ENCODE results near the gene PRSS22.

The PRSS22 gene

DNA sequence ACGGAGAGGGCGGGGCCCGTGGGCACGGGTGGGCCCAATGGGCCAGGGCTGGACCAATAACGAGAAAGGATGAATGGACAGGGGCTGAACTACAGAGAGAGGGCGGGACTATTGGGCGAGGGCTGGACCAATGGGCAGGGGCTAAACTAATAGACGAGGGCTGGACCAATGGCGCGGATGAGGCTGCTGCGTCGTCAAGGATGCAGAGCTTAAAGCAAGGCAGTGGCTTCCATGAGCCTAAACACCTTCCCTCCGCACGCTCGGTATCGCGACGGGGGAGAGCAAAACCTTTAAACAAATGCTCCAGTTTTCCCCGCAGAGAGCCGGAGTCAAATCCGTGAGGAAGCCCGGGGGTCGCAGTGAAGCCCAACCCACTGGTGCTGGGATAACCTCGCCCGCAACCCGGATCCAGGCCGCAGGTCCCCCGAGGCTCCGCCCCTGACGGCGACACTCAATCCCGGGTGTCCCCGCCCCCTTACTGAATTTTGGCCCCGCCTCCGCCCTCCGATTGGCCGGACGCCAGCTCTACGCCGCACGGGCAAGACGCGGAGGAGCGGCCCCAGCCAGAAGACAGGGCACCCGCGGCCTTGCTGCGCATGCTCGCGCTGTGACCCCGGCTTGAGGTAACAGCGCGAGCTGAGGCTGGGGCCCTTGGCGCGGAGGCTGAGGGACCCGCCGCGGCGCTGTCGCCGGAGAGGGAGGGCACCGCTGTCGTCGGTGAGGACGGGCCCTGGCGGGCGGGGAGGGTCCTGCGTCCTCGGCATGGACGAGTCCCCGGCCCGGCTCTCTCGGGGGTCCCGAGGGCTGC lies 24.9 kb upstream of the PRSS22 start, which contains the start of gene FLYWCH2:
FLYWCH2 (plus strand) TSS at position 566 of the 808 bp plus-strand sequence. CDS start 13,235 bp downstream, outside the sequence.
- intact Hi-C loops (cut with DNase I): loop anchor here (2.0 to 5.0 kb wide), 2 partner anchors 22 to 106 kb away; partner anchors contain the start of gene ELOB
- DNase-seq: peak; percentile 98 to 100 (median 99)

DNA sequence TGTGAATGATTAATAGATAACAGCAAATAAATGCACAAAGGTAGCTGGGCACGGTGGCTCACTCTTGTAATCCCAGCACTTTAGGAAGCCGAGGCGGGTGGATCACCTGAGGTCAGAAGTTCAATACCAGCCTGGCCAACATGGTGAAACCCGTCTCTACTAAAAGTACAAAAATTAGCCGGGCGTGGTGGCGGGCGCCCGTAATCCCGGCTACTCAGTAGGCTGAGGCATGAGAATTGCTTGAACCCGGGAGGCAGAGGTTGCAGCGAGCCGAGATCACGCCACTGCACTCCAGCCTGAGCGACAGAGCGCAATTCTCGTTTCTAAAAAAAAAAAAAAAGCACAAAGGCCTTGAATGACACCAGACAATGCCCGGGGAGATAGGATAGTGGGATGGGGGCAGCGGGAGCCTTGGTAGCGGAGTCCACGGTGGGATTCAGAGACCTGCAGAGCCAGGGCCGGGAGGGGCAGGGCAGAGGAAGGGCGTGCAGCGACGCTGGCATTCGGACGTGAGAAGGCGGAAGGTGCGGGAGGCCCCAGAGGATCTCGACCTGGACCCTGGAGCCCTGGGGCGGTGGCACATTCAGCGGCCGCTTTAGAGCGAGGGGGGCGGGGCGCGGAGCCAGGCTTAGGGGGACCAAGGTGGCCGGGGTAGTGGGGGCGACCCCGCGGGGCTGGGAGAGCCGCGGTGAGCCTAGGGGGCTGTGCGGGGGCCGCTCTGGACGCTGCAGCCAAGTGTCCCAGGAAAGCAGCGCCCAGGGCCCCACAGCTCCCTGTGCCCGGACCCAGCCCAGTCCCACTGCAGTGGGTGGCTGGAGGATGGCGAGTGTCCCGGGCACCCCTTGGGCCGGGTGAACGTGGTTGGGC lies 24.0 kb upstream of the PRSS22 start:
- intact Hi-C loops (cut with DNase I): loop anchor here (2.0 to 5.0 kb wide), 2 partner anchors 23 to 105 kb away; partner anchors contain the start of gene ELOB
- peak in 7 of 10 donors; percentile 15 to 88 (median 23) for DNase-seq

DNA sequence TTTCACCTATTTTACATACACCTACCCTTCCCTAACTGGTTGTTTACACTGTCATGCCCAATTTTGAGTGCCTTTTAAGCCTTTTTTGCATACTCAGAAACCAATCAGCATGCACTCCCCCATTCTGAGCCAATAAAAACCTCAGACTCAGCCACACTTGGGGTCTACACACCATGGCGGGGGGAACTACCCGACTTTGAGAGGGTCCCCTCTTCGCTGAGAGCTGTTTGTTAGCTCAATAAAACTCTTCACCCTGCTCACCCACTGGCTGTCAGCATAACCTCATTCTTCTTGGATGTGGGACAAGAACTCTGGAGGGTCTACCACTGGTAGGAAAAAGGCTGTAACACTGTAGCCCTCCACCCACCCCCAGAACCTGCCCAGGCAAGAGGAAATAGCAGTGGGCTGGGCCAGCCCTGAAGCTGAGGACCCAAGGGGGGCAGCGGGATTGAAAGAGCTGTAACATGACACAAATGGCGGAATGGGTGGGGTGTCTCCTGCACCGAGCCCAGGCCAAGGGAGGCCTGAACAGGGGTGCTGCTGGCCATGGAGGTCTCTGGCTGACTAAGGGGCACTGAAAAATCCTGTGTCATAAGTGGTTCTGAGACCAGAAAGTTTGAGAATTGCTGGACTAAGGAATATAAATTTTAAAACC lies 22.0 kb upstream of the PRSS22 start:
- intact Hi-C loops (cut with DNase I): loop anchor here (5.0 kb wide), 1 partner anchor 103 kb away; the partner anchor contains the start of gene ELOB
- peak in 2 of 10 donors; percentile 47 to 50 for DNase-seq

DNA sequence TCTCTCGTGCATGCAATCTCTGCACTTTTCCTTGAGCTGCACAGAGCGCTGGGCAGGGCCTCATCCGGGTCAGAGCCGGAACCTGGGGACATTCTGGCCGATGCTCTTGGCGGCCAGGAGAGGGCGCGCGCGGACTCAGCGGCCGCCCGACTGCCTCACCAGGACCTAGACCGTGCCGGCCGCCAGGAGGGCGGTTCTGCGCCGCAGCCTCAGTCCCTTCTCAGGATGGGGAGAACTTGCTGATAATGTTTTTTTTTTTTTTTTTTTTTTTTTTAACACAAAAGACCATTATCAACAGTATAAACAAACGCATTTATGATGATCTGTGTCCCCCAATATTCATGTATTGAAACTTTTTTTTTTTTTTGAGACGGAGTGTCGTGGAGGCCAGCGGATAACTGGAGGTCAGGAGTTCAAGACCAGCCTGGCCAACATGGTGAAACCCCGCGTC lies 17.0 kb upstream of the PRSS22 start:
- intact Hi-C loops (cut with DNase I): loop anchor here (2.0 kb wide), 1 partner anchor 44 kb away; no protein-coding TSS in a partner anchor
- DNase-seq: peak; percentile 53 to 95 (median 68)

DNA sequence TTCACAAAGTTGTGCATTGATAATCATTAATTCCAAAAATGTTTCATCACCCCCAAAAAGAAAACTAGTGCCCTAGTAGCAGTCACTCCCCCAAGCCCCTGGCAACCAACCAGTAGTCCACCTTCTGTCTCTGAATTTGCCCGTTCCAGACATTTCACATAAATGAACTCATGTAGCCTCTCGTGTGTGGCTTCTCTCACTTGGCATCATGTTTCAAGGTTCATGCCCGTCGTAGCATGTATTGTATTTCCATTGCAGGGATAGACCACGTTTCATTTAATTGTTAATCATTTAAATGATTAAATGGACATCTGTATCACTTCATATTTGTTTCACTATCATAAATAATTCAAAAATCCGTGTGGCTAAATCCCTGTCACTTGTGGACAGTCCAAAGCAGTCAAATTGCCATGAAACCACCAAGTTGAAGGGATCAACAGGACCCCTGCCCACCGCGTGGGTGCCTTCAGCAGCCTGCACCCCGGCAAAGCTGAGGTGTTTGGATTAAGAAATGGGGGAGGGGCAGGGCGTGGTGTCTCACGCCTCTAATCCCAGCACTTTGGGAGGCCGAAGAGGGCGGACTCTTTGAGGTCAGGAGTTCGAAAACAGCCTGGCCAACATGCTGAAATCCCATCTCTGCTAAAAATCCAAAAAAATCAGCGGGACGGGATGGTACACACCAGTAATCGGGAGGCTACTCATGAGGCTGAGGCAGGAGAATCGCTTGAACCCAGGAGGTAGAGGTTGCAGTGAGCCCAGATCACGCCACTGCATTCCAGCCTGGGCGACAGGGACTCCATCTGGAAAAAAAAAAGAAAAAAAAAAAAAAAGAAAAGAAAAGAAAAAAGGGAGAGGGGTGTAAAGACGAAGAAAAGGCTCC lies 16.3 kb upstream of the PRSS22 start:
- intact Hi-C loops (cut with DNase I): loop anchor here (2.0 kb wide), 1 partner anchor 45 kb away; no protein-coding TSS in a partner anchor

DNA sequence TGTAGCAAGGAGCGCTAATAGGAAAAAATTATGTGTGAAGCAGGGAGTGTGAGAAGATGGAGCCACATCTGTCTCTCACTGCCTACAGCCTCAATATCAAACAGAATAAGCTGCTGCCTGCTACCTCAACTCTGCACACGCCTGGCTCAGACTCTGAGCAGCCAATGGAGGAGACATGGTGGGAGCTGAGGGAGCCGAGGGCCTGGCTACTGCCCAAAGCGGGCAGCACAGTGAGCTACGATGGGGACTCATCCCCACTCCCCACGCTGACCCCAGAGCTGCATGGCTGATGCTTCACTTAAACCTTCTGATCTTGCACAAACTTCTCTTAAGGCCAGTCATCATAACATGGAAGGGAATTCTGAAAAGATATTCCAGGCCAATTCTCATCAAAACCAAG lies 14.0 kb upstream of the PRSS22 start:
- intact Hi-C loops (cut with DNase I): no loop called here
- DNase-seq: no peak

More for the DNA sequence above, 16.3 kb upstream of the PRSS22 start:
- DNase-seq: no peak

DNA sequence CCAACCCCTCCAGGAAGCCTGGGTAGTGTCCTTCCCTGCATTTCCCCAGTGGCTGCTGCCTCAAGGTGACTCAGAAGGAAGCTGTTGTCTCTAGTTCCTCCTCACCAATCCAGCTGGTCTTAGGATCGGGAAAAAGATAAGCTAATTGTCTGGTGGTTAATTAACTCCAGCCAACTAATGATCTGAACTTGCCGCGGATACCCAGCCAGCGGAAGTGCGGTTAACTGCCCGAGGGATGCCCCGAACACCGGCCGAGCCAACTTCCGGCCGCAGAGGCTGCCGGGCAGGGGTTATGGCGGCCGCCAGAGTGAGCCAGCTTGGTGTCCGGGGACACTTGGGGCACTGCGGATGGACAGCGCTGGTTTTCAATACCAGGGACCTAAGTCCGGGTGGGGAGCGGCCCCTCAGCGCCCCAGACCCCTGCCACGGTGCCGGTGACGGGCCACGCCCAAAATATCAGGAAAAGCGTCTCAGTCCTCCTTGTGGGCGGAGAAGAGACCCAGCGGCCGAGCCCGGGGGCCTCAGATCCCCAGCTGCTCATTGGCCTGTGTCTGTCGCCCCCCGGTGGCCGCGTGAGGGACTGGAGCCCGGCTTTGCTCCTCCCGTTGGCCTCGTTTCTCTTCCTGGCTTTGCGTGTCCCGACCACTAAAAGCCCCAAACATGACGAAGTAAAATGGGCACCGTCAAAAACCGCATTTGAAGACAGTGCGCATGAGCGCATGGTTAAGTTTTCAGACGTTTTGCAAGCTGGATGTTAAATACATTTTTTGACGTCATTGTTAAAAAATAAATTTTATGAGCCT lies 10.2 kb upstream of the PRSS22 start:
- intact Hi-C loops (cut with DNase I): loop anchor here (5.0 kb wide), 1 partner anchor 91 kb away; the partner anchor contains the start of gene ELOB
- peak; percentile 88 to 99 (median 94) for DNase-seq

DNA sequence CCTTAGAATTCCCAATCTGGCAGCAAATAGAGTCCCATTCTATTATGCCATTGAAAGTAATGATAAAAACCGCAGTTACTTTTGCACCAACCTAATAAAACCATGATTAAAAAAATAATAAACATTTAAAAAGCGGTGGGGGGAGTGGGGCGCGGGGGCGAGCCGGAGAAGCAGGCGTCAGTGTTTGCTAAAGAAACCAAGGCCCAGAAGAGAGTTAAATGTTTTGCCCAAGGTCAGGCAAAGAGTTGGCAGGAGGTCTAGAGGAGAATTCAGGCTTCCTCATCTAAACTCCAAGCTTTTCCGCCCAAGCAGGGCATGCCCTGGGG lies 9.7 kb upstream of the PRSS22 start:
- intact Hi-C loops (cut with DNase I): loop anchor here (5.0 kb wide), 1 partner anchor 90 kb away; the partner anchor contains the start of gene ELOB
- peak in 1 of 10 donors; percentile 3 for DNase-seq

DNA sequence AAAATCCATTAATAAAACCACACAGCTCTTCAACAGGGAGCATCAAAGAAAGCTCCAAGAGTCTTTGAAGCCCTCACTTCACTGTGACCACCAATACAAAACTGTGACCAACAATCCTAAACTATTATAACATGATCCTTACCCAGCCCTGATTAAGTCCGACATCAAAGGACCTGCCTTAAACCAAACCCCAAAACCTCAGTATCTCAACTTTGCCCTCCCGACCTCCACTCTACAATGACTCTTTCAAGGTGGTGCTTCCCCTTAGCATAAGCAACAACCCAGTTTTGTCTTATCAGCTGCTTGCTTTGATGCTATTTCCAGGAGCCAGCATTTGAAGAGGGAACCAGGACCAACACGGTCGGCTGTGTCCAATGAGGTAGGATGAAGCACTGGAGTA lies 8.5 kb upstream of the PRSS22 start:
- DNase-seq: no peak
- intact Hi-C loops (cut with DNase I): loop anchor here (5.0 kb wide), 1 partner anchor 89 kb away; the partner anchor contains the start of gene ELOB

DNA sequence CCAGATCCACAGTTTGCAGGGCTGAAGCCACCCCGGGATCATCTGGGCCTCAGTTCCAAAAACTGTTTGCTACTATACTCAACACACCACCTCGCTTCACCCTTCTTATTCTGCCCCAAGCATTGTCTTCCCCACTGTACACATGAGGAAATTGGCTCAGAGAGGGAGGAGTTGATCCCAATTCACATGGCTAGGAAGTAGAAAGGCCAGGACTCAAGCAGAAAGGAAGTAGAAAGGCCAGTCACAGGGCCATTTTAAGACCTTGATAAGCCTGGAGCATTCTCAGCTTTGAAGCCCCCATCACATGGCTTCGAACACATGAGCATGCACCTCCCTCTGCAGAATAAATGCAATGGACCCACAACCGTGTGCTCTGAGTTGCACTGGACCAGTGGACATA lies 7.7 kb upstream of the PRSS22 start:
- intact Hi-C loops (cut with DNase I): loop anchor here (5.0 kb wide), 1 partner anchor 88 kb away; the partner anchor contains the start of gene ELOB

DNA sequence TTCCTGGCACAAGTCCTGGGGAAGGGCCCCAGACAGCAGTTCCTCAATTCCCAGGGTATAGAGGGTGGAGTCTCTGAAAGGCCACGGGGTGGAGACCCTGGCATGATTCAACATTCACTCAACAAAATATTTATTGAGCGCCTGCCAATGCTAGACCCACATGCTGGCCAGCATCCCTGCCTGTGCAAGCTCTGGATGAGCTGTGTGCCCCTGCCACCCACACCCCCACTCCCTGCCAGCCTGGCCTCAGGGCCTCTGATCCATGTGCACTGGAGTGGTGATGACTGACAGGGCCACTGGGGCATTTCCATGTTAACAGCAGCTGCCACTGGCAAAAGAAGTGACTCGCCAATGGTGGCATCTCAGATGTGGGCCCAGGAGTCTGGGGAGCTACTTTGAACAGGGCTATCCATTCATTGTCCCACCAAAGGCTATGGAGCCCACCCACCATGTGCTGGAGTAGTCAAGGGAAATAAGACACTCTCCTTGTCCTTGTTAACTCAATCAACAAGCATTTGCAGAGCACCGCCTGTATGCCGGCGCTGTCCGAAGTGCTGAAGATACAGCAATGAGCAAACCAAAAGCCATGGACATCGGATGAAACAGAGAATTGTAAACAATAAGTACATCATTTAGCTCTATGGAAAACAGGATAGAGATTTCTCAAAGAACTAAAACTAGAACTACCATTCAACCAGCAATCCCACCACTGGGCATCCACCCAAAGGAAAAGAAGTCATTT lies 3.0 kb upstream of the PRSS22 start:
- intact Hi-C loops (cut with DNase I): no loop called here
- DNase-seq: peak in 2 of 10 donors; percentile 33

More for the DNA sequence above, 7.7 kb upstream of the PRSS22 start:
- DNase-seq: no peak

DNA sequence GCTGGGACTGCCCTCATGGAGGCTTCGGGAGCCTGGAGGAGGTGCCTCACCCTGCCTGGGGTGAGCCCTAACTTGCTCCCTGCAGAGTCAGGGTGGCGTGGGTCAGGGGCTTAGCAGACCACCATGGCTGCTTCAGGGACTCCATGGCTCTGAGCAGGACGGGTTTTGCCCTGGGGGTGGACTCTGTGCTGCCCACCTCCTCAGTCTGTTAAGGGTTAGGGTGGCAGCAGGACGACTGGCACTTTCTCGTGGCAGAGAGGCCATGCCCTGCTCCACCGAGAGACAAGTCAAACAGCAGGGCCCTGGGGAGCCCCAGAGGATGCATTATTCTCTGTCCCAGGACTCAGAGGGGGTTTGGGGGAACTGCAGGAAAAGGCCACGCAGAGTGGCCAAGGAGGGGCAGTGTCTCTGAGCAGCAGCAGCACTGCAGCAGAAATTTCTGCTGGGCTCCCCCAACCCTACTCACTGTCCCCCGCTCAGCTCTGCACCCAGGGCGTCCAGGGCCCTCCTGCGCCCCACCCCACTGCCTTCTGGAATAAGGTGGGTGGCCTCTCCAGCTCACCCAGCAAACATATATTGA lies 1.8 kb upstream of the PRSS22 start:
- peak in 2 of 10 donors; percentile 61 to 64 for DNase-seq
- intact Hi-C loops (cut with DNase I): no loop called here

DNA sequence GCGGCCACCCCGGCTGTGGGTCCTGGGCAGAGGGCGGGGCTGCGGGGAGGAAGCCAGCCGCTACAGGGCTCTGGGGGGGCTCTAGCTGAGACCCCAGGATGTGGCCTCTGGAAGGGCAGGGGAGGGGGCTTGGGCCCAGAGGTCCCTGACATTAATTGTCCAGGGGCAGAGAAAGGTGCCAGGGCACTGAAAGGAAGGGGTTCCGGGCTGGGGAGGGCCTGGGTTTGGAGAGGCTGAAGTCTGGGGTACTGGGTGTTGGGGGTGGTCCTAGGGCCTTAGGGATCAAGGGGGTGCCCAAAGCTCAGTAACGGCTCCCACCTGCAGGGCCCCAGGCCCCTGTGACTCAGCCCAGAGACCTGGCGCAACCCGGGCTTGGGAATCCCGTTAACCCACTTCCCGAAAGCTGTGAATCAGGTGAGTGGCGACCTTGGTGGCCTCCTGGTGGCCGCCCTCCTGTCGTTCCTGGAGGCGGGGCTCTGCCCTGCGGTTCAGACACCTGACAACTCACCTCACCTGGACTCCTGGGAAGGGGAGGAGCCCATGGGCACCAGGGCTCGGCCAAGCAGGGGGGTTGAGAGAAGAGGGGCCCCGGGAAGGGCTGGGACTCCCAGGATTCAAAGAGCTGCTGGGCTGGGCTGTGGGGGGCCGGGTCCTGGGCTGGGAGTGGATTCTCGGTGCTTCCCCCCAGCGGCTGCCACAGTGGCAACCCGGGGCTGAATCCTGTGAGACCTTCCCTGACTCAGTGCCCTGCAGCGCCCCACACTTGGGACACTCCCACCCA lies 465 bp upstream of the PRSS22 start:
- DNase-seq: peak in 1 of 10 donors; percentile 59
- intact Hi-C loops (cut with DNase I): no loop called here

DNA sequence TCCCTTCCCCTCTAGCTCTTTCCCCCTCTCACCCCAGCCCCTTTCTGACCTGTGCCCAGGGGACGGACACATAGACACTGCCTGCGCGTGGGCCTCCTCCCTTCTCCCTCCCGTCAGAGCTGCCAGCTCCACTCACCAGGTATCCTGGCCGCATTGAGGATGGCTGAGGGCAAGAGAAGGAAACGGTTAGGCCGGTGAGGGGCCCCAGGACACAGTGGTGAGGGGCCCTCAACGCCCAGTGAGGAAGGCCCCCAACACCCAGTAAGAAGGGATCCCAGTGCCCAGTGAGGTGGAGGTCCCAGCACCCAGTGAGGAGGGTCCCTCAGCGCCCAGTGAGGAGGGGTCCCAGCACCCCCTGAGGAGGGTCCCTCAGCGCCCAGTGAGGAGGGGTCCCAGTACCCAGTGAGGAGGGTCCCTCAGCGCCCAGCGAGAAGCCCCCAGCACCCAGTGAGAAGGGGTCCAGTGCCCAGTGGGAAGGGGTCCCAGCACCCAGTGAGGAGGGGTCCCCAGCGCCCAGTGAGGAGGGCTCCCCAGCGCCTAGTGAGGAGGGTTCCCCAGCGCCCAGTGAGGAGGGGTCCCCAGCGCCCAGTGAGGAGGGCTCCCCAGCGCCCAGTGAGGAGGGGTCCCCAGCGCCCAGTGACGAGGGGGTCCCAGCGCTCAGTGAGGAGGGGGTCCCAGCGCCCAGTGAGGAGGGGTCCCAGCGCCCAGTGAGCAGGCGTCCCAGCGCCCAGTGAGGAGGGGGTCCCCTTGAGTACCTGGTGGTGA lies 1.1 kb downstream of the PRSS22 start:
- intact Hi-C loops (cut with DNase I): no loop called here
- peak in 1 of 10 donors; percentile 42 for DNase-seq

DNA sequence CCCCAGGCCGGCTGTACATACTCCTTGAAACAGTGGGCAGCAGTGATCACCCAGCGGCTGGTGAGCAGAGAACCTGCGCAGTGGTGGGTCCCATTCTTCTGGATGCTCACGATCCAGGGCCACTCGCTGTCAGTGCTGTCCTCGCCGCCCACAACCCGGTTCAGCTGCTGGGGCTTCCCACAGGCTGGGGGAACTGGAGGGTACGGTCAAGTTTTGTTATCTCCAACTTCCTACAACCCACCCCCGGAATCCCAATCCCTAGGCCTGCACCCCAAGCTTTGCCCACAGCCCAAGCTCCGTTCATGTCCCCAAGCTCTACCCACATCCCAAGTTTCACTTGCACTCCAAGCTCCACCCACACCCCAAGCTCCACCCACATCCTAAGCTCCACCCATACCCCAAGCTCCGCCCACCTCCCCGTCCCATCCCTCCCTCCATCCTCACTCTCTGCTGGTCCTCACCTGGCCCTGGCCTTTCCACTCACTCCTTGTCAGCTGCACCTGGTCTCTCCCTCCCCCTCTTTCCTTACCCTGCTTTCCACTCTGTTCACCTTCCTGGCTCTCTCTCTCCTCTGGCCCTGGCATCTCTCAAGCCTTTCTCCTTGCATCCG lies 1.8 kb downstream of the PRSS22 start:
- DNase-seq: peak in 1 of 10 donors; percentile 43
- intact Hi-C loops (cut with DNase I): no loop called here

All from posterior cingulate gyrus (tissue), 11 donors.